ENCODE results near the gene CEP112. TPM values are rescaled to one million over a fixed set of nuclear protein-coding genes. Genes with fewer than 3 reads are reported as not detected.

The CEP112 gene
- total and polyA plus RNA-seq, 2 donors (not counting 3 experiments of a cell fraction or from before 2014, with no cell fraction given): 1.5 to 25.3 TPM

DNA sequence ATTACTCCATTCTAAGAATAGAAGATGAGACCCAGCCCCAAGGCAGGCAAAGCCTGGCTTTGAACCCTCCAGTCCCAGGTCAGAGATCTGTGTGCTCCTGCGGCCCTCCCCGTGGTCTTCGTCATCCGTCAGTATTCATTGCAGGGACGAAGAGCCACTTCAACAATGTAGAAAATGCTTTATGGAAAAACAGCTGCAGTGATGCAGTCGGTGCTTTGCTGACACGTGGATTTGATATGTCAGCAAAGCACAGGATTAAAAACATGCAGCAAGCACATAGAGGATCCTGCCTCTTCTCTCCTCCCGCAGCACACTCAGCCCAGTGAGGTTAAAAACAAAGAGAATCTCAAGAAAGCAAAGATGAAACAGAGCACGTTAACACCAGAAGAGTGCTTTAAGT, 513.4 kb downstream of the CEP112 start:
- TF ChIP-seq JUN (IDR thresholded peaks at IDR 0.05; ENCODE audit: borderline replicate concordance, insufficient read depth, insufficient read length, low read depth): no peak
- no peak for TF ChIP-seq GATA2 (IDR thresholded peaks at IDR 0.05; ENCODE audit: insufficient read depth, insufficient read length, low read depth, low read length)
- no peak for TF ChIP-seq FOS (IDR thresholded peaks at IDR 0.05; ENCODE audit: borderline replicate concordance, insufficient read depth, low read length)
- no peak for TF ChIP-seq POLR2AphosphoS5 (IDR thresholded peaks at IDR 0.05; ENCODE audit: insufficient read depth, low read depth, low read length)
- TF ChIP-seq, protein P1, sequence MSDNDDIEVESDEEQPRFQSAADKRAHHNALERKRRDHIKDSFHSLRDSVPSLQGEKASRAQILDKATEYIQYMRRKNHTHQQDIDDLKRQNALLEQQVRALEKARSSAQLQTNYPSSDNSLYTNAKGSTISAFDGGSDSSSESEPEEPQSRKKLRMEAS (IDR thresholded peaks at IDR 0.05; ENCODE audit: insufficient read depth, insufficient read length): no peak
- no peak for TF ChIP-seq POLR2A (IDR thresholded peaks at IDR 0.05; ENCODE audit: low read depth, low read length)
- TF ChIP-seq CTCF (IDR thresholded peaks at IDR 0.05; ENCODE audit: extremely low read depth in 1 of 2, insufficient read depth in 1 of 2, low read depth in 1 of 2, low read length in 2 of 2): no peak
- TF ChIP-seq EZH2 (IDR thresholded peaks at IDR 0.05; ENCODE audit: borderline replicate concordance, low read depth, low read length, severe bottlenecking): no peak
- no peak for TF ChIP-seq MYC (IDR thresholded peaks at IDR 0.05; ENCODE audit: low read depth, low read length)
- Histone ChIP-seq H3K27ac (ENCODE audit: insufficient read depth, low read depth, low read length) (no peak overlapping the region), H3K4me1 (ENCODE audit: control insufficient read depth, extremely low read depth, insufficient read depth, low read length) (no peaks in the 10 kb centered on the region), H3K79me2 (ENCODE audit: control insufficient read depth, insufficient read depth, low read length) (no peaks in the 10 kb centered on the region), H4K20me1 (replicated peaks; ENCODE audit: control insufficient read depth, extremely low read depth, insufficient read depth, low read length) (no peaks in the 10 kb centered on the region), H3K9me3 (replicated peaks; ENCODE audit: control insufficient read depth, insufficient read depth, low read length) (no peaks in the 10 kb centered on the region), H3K4me2 (ENCODE audit: insufficient read depth, low read length) (no peak overlapping the region), H3K27me3 (ENCODE audit: control insufficient read depth in 2 of 2, insufficient read depth in 2 of 2, low read length in 2 of 2) (no peaks in the 10 kb centered on the region), H3K9ac (replicated peaks; ENCODE audit: extremely low read depth, insufficient read depth, low read length) (no peak overlapping the region), H3K9me1 (replicated peaks; ENCODE audit: control insufficient read depth, extremely low read depth, insufficient read depth, low read length) (no peaks in the 10 kb centered on the region), H3K4me3 (replicated peaks in 1 of 3; ENCODE audit: insufficient read depth in 1 of 3, low read depth in 1 of 3, low read length in 3 of 3) (no peak overlapping the region), H3K36me3 (ENCODE audit: control insufficient read depth in 2 of 2, extremely low read depth in 1 of 2, insufficient read depth in 2 of 2, low read length in 2 of 2) (no peaks in the 10 kb centered on the region), H2AFZ (ENCODE audit: low read depth, low read length) (no peak overlapping the region)
- FAIRE-seq: no peak
- POLR2A ChIA-PET: no interaction called here
- intact Hi-C loops (cut with micrococcal nuclease) (no loop called here), dilution Hi-C loops (cut with MboI; ENCODE audit: extremely low pct_ligation_motif_present, low sequenced_read_pairs) (no loop called here)
- no peak for DNase-seq (ENCODE audit: low read depth, low spot score)
- CTCF ChIA-PET: interaction anchor here (1.1 kb wide), 1 partner anchor 116 kb away, joined by 3 read pairs; no protein-coding TSS in a partner anchor
- BruUV-seq (replicated peaks): no TSS peak

Measured in endothelial cell of umbilical vein (primary cell).